ENCODE results near the gene GART. TPM values are rescaled to one million over a fixed set of nuclear protein-coding genes. Genes with fewer than 3 reads are reported as not detected.

The GART gene
- total RNA-seq, 1 experiment from 2014 or later: 241 TPM

- H3K4me3 ChIP-seq (replicated peaks in 1 of 2; ENCODE audit: low read depth in 1 of 2, low read length in 2 of 2): no peak overlapping the region
- RAD21 ChIA-PET (ENCODE audit: low non-redundant PET in 1 of 2, low total read pairs in 2 of 2, uncharacterized antibody in 2 of 2, unreplicated experiment in 2 of 2): no interaction called here
Measured at GRCh38 chr21:33546086-33546485, 4.2 kb upstream of the GART start.

More at GRCh38 chr21:33546086-33546485, 4.2 kb upstream of the GART start:
- Histone ChIP-seq H2AFZ (ENCODE audit: low read depth, low read length, poor library complexity, severe bottlenecking) (no peak overlapping the region), H3K27ac (ENCODE audit: low read depth, low read length) (no peak overlapping the region), H3K4me1 (ENCODE audit: control insufficient read depth in 1 of 2, insufficient read depth in 2 of 2, low read length in 2 of 2) (peaks cover 7 to 11% of the 10 kb centered on the region in 2 experiments), H3K9me3 (ENCODE audit: control insufficient read depth in 1 of 2, insufficient read depth in 1 of 2, low read depth in 1 of 2, low read length in 2 of 2) (no peaks in the 10 kb centered on the region), H3K9me2 (ENCODE audit: insufficient read depth) (no peaks in the 10 kb centered on the region), H3K79me2 (ENCODE audit: insufficient read depth, low read length) (peaks cover 90% of the 10 kb centered on the region), H3K36me3 (ENCODE audit: control insufficient read depth in 1 of 2, insufficient read depth in 2 of 2, low read length in 2 of 2) (peaks cover 35 to 44% of the 10 kb centered on the region in 2 experiments), H3K27me3 (ENCODE audit: insufficient read depth, low read length) (no peaks in the 10 kb centered on the region), H3K4me2 (ENCODE audit: low read length) (no peak overlapping the region), H4K20me1 (ENCODE audit: insufficient read depth) (peaks cover 43% of the 10 kb centered on the region), H3K9ac (ENCODE audit: low read length) (no peak overlapping the region)
- no TSS peak for BruUV-seq (replicated peaks)
- TF ChIP-seq MAX (IDR thresholded peaks at IDR 0.05): no peak
- no peak for TF ChIP-seq TCF7L2 (IDR thresholded peaks at IDR 0.05; ENCODE audit: borderline replicate concordance, extremely low read depth, insufficient read depth, insufficient read length)
- TF ChIP-seq EZH2 (IDR thresholded peaks at IDR 0.05): no peak
- TF ChIP-seq, protein P1, sequence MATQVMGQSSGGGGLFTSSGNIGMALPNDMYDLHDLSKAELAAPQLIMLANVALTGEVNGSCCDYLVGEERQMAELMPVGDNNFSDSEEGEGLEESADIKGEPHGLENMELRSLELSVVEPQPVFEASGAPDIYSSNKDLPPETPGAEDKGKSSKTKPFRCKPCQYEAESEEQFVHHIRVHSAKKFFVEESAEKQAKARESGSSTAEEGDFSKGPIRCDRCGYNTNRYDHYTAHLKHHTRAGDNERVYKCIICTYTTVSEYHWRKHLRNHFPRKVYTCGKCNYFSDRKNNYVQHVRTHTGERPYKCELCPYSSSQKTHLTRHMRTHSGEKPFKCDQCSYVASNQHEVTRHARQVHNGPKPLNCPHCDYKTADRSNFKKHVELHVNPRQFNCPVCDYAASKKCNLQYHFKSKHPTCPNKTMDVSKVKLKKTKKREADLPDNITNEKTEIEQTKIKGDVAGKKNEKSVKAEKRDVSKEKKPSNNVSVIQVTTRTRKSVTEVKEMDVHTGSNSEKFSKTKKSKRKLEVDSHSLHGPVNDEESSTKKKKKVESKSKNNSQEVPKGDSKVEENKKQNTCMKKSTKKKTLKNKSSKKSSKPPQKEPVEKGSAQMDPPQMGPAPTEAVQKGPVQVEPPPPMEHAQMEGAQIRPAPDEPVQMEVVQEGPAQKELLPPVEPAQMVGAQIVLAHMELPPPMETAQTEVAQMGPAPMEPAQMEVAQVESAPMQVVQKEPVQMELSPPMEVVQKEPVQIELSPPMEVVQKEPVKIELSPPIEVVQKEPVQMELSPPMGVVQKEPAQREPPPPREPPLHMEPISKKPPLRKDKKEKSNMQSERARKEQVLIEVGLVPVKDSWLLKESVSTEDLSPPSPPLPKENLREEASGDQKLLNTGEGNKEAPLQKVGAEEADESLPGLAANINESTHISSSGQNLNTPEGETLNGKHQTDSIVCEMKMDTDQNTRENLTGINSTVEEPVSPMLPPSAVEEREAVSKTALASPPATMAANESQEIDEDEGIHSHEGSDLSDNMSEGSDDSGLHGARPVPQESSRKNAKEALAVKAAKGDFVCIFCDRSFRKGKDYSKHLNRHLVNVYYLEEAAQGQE (IDR thresholded peaks at IDR 0.05; ENCODE audit: low read depth): no peak
- TF ChIP-seq CBX3 (IDR thresholded peaks at IDR 0.05; ENCODE audit: low read depth): no peak
- no peak for TF ChIP-seq RAD21 (IDR thresholded peaks at IDR 0.05; ENCODE audit: low read depth)
- TF ChIP-seq, protein P2, sequence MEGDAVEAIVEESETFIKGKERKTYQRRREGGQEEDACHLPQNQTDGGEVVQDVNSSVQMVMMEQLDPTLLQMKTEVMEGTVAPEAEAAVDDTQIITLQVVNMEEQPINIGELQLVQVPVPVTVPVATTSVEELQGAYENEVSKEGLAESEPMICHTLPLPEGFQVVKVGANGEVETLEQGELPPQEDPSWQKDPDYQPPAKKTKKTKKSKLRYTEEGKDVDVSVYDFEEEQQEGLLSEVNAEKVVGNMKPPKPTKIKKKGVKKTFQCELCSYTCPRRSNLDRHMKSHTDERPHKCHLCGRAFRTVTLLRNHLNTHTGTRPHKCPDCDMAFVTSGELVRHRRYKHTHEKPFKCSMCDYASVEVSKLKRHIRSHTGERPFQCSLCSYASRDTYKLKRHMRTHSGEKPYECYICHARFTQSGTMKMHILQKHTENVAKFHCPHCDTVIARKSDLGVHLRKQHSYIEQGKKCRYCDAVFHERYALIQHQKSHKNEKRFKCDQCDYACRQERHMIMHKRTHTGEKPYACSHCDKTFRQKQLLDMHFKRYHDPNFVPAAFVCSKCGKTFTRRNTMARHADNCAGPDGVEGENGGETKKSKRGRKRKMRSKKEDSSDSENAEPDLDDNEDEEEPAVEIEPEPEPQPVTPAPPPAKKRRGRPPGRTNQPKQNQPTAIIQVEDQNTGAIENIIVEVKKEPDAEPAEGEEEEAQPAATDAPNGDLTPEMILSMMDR (IDR thresholded peaks at IDR 0.05 in 2 of 3, conservative IDR thresholded peaks at IDR 0.05 in 1 of 3; ENCODE audit: borderline replicate concordance in 1 of 3, insufficient read depth in 1 of 3, low read depth in 2 of 3, low read length in 2 of 3): no peak
- no peak for TF ChIP-seq EZH2phosphoT487 (IDR thresholded peaks at IDR 0.05; ENCODE audit: borderline replicate concordance)
- TF ChIP-seq ZFX (IDR thresholded peaks at IDR 0.05): no peak
- TF ChIP-seq, protein P3, sequence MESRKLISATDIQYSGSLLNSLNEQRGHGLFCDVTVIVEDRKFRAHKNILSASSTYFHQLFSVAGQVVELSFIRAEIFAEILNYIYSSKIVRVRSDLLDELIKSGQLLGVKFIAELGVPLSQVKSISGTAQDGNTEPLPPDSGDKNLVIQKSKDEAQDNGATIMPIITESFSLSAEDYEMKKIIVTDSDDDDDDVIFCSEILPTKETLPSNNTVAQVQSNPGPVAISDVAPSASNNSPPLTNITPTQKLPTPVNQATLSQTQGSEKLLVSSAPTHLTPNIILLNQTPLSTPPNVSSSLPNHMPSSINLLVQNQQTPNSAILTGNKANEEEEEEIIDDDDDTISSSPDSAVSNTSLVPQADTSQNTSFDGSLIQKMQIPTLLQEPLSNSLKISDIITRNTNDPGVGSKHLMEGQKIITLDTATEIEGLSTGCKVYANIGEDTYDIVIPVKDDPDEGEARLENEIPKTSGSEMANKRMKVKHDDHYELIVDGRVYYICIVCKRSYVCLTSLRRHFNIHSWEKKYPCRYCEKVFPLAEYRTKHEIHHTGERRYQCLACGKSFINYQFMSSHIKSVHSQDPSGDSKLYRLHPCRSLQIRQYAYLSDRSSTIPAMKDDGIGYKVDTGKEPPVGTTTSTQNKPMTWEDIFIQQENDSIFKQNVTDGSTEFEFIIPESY (IDR thresholded peaks at IDR 0.05; ENCODE audit: extremely low read depth, insufficient replicate concordance, low read length): no peak
- no peak for TF ChIP-seq EGR1 (IDR thresholded peaks at IDR 0.05; ENCODE audit: low read depth)
- no peak for TF ChIP-seq SIN3A (IDR thresholded peaks at IDR 0.05; ENCODE audit: low read depth)
- TF ChIP-seq JUND (IDR thresholded peaks at IDR 0.05): no peak
- TF ChIP-seq CEBPB (IDR thresholded peaks at IDR 0.05; ENCODE audit: low read depth): no peak
- TF ChIP-seq YY1 (IDR thresholded peaks at IDR 0.05; ENCODE audit: extremely low read depth, insufficient replicate concordance, low read depth, low read length): no peak
- no peak for TF ChIP-seq SP1 (IDR thresholded peaks at IDR 0.05; ENCODE audit: low read depth)
- ChIA-PET CTCF (no interaction called here), POLR2A (no interaction called here)
- DNase-seq (ENCODE audit: low read depth, low spot score): no peak
- ATAC-seq: no peak
- intact Hi-C loops (cut with micrococcal nuclease): no loop called here

Data from HCT116 (cell line).